WTC11 (cell line): ENCODE measurements around the gene LEF1. TPM values are rescaled to one million over a fixed set of nuclear protein-coding genes. Genes with fewer than 3 reads are reported as not detected.

Experiments
- total RNA-seq: library from RNA; stranded (reverse); gene quantifications from 3 replicates; pipeline ENCODE4 v1.2.3, GENCODE V29; 2021
- TF ChIP-seq, protein P1 (sequence below): fragments of 250-450 bp; sonication (Bioruptor Pico); conservative IDR thresholded peaks from 2 replicates; pipeline ENCODE4 v1.9.0; 2021; ENCODE audit warnings: mild to moderate bottlenecking

The LEF1 gene
- total RNA-seq, 1 experiment from 2014 or later = 1.3 TPM

GRCh38 chr4:107997794-107998193 is 170.9 kb downstream of the LEF1 start (continued):
- TF ChIP-seq, protein P1, sequence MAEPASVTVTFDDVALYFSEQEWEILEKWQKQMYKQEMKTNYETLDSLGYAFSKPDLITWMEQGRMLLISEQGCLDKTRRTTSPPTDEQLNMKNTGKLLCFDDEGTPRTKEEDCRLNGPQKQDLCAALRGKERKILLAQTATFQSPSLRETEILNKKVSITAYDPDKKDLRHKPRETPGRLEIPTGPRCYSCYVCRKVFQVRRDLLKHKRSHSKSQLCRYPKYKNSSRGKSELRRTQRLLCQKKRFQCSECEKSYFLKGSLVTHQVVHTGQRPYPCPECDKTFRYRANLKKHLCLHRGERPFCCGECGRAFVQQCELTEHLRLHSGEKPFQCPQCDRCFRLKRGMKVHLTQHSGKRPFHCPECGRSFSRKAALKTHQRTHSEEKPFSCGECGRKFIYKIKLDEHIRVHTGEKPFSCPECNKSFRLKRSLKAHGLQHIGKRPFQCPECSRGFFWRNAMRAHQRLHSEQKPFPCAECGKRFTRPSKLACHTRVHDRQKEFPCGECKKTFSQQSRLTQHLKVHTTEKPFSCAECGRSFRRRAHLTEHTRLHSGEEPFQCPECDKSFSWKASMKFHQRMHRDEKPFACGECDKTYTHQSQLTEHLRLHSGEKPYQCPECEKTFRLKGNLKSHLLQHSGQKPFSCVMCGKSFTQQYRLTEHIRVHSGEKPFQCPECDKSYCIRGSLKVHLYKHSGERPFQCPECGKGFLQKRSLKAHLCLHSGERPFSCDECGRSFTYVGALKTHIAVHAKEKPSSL (CRISPR knock-in tag) = no peak

Other genes with a start within 250 kb of the LEF1 start
- 2.9 to 4.9 TPM (median 4.9 TPM) in 3 replicates for gene CYP2U1, start 237.4 kb downstream of the LEF1 start, total RNA-seq
- gene HADH, start 179.0 kb downstream of the LEF1 start, total RNA-seq = 39.8 to 46.8 TPM (median 43.8 TPM) in 3 replicates